HepG2 (cell line): ENCODE results near the gene AP4E1. TPM values are rescaled to one million over a fixed set of nuclear protein-coding genes. Genes with fewer than 3 reads are reported as not detected.
A peak's percentile ranks its signal among the peaks of the same experiment; 100 is the strongest.
"Not testable (repeated sequence)": the region's sequence is repeated elsewhere in the genome, so short reads cannot be mapped to it uniquely, and the experiment has no call there.

ENCODE experiments used
- ATAC-seq: fragments of 200-7000 bp; cut with Tn5 transposase; 3 replicates; pipeline ENCODE4 v1.9.1; 2020; ENCODE audit warnings: mild to moderate bottlenecking, moderate library complexity
- BruUV-seq: library from RNA; stranded (reverse); fragments of 400-500 nt; replicated peaks from 2 replicates; lab custom pipeline; 2021; lab: Mats Ljungman, UMichigan
- CTCF ChIA-PET: fragments of 300-600 bp; formaldehyde crosslinking; extraction: SDS; loops from one replicate; lab custom pipeline; 2021; ENCODE audit warnings: low total read pairs, inconsistent platforms, low intra/inter-chr PET ratio; lab: Yijun Ruan, JAX
- POLR2A ChIA-PET: fragments of 350-600 bp; sonication (Branson Sonifier 250); formaldehyde crosslinking; loops from one replicate; lab custom pipeline; 2020; ENCODE audit warnings: antibody characterized with exemption, inconsistent platforms; lab: Yijun Ruan, JAX
- DNase-seq: peaks from one replicate; pipeline ENCODE4 v3.0.0-alpha.2; 2015; ENCODE audit warnings: low spot score
- FAIRE-seq: peaks from 3 replicates; lab custom pipeline; 2011; peaks lifted over from hg19 to GRCh38; lab: Jason Lieb, UNC
- H2AFZ ChIP-seq: one replicate; pipeline ENCODE4 v1.6.1; 2011; ENCODE audit warnings: low read length, inconsistent platforms
- H3K27ac ChIP-seq: fragments of 300-600 bp; 3 replicates; pipeline ENCODE4 v1.8.0; 2011; ENCODE audit warnings: mixed run types, mild to moderate bottlenecking, mixed read lengths, low read length, inconsistent platforms; ENCODE audit not compliant: insufficient read depth; ENCODE audit errors: extremely low read length
- H3K27me3 ChIP-seq, 2 experiments: fragments of 200-600 bp in 1 of 2; 2 replicates in 1 of 2; 3 replicates in 1 of 2; pipeline versions ENCODE4 v1.6.0 to v1.8.0; 2011; ENCODE audit warnings: low read length in 2 of 2, mild to moderate bottlenecking in 2 of 2, moderate library complexity in 2 of 2, inconsistent platforms in 1 of 2; ENCODE audit not compliant: insufficient read depth in 2 of 2, control insufficient read depth in 1 of 2
- H3K36me3 ChIP-seq, 2 experiments: fragments of 200-600 bp in 1 of 2; replicated peaks in 1 of 2; 2 replicates in 1 of 2; 3 replicates in 1 of 2; pipeline versions ENCODE4 v1.5.1 to v1.8.0; 2011; ENCODE audit warnings: low read length in 2 of 2, inconsistent platforms in 1 of 2; ENCODE audit not compliant: insufficient read depth in 2 of 2, control insufficient read depth in 1 of 2
- H3K4me1 ChIP-seq: 2 replicates; pipeline ENCODE4 v1.5.1; 2012; ENCODE audit warnings: low read length, inconsistent platforms; ENCODE audit not compliant: insufficient read depth
- H3K4me2 ChIP-seq: 2 replicates; pipeline ENCODE4 v1.6.0; 2011; ENCODE audit warnings: low read depth, low read length, inconsistent platforms
- H3K4me3 ChIP-seq, 3 experiments: fragments of 200-600 bp in 1 of 3; sonication (generic), shearing (Covaris generic) in 1 of 3; replicated peaks in 1 of 3; 2 replicates each; pipeline ENCODE4 v1.5.1; 2011 to 2016; ENCODE audit warnings: low read length in 3 of 3, inconsistent platforms in 2 of 3, low read depth in 2 of 3, mild to moderate bottlenecking in 2 of 3, control low read depth in 1 of 3, mixed read lengths in 1 of 3; ENCODE audit not compliant: insufficient read depth in 1 of 3
- H3K79me2 ChIP-seq: one replicate; pipeline ENCODE4 v1.6.1; 2011; ENCODE audit warnings: low read length, inconsistent platforms; ENCODE audit not compliant: insufficient read depth
- H3K9ac ChIP-seq: 2 replicates; pipeline ENCODE4 v1.6.0; 2011; ENCODE audit warnings: mild to moderate bottlenecking, low read depth, low read length, inconsistent platforms; ENCODE audit not compliant: insufficient read depth
- H3K9me3 ChIP-seq: 2 replicates; pipeline ENCODE4 v1.5.1; 2012; ENCODE audit warnings: mild to moderate bottlenecking, low read length
- H4K20me1 ChIP-seq: 2 replicates; pipeline ENCODE4 v1.6.0; 2011; ENCODE audit warnings: inconsistent platforms, mild to moderate bottlenecking, low read length, moderate library complexity; ENCODE audit not compliant: insufficient read depth
- RXRB ChIP-seq: IDR thresholded peaks from 2 replicates; pipeline ENCODE4 v1.6.1; 2016; ENCODE audit warnings: borderline replicate concordance, missing genetic modification reagents, missing compliant biosample characterization
- ZNF362 ChIP-seq: sonication (generic); formaldehyde crosslinking; IDR thresholded peaks from 2 replicates; pipeline ENCODE4 v1.4.0; 2020; ENCODE audit warnings: missing genetic modification reagents, mild to moderate bottlenecking, borderline replicate concordance
- ZNF549 ChIP-seq: sonication (generic); formaldehyde crosslinking; IDR thresholded peaks from 2 replicates; pipeline ENCODE4 v1.5.0; 2020; ENCODE audit warnings: missing genetic modification reagents
- WGBS: methylation state at CpG from one replicate; pipeline ENCODE4 v1.1.6; 2017; ENCODE audit warnings: low lambda C conversion rate; 5-methylcytosine and 5-hydroxymethylcytosine counted together
- in situ Hi-C: cut with HindIII; loops from 2 replicates; pipeline ENCODE4 v1.10.0; 2017; ENCODE audit warnings: low pct_unique_long_range_greater_than_20kb; ENCODE audit not compliant: extremely low pct_ligation_motif_present
- intact Hi-C: fragments of 100-400 bp; cut with micrococcal nuclease; formaldehyde crosslinking; loops from one replicate; pipeline ENCODE4 v1.10.0; 2022; ENCODE audit not compliant: unreplicated experiment
- polyA plus RNA-seq, 8 experiments: library from polyadenylated mRNA; depleted of rRNA in 3 of 8; stranded (reverse) in 7 of 8; unstranded in 1 of 8; fragments of >200 nt; fragmentation: Illumina TruSeq in 4 of 8; extraction: Trizol in 4 of 8; gene quantifications; 2 replicates each; pipeline versions ENCODE4 v1.2.1 to v1.2.3, GENCODE V29; 2011 to 2016; ENCODE audit warnings: low read depth in 4 of 8, missing spikeins in 1 of 8, mixed read lengths in 1 of 8; ENCODE audit not compliant: insufficient read depth in 1 of 8
- total RNA-seq, 5 experiments: library from RNA; depleted of rRNA; stranded (reverse); fragments of >200 nt; fragmentation: Illumina TruSeq; extraction: Trizol; gene quantifications; 2 replicates each; pipeline ENCODE4 v1.2.3, GENCODE V29; 2016; ENCODE audit warnings: low read depth in 1 of 5

Gene AP4E1
- total and polyA plus RNA-seq, 2 of the 13 experiments (the other 11 are each of a cell fraction or from before 2014, with no cell fraction given) = 2.2 to 7.8 TPM

DNA sequence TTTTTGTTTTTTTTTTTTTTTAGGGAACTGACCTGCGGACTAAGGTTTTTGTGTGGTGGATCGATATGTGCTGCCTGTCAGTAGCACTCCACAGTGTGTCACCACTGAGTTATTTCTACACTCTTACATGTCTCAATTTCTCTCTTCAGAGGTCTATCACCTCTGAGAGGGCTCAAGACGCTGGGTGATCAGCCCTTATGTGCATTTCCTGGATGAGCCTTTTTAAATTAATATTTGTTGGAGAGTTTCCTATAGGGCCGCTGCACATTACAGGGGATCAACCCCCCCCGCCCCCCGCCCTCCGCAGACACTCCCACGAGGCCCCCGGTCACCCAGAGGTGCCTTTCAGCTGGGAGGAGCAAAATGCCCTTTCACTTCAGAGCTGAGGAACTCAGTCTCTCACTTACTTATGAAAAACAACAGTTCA lies 34.5 kb upstream of the AP4E1 start (continued):
- TF ChIP-seq ZNF362 (peak; percentile 61; the same call in 1 of the 2 replicates), RXRB (no peak), ZNF549 (CRISPR knock-in tag) (no peak)

- ChIA-PET CTCF (interaction anchor here (2.2 kb wide), 1 partner anchor 10 kb away, joined by 7 read pairs; no protein-coding TSS in a partner anchor), POLR2A (interaction anchor here (1.3 kb wide), 1 partner anchor 17 kb away, joined by 3 read pairs; no protein-coding TSS in a partner anchor)
- WGBS = 78% methylated on average over 3 of the region's 3 CpGs
- BruUV-seq, H3K9me3 ChIP-seq, H3K4me3 ChIP-seq, H3K9ac ChIP-seq, H3K4me2 ChIP-seq, H4K20me1 ChIP-seq, H3K27me3 ChIP-seq, ATAC-seq, intact Hi-C loops, DNase-seq, H3K79me2 ChIP-seq, FAIRE-seq, H3K27ac ChIP-seq, H3K36me3 ChIP-seq: not testable (repeated sequence)
- peaks cover 32% of the 10 kb centered on the region; the same call in 1 of the 2 replicates for H3K4me1 ChIP-seq
- H2AFZ ChIP-seq = peak overlapping the region; percentile 36
- in situ Hi-C loops = loop anchor here (5.0 kb wide), 1 partner anchor 198 kb away; no protein-coding TSS in a partner anchor
These were observed 33.2 kb upstream of the AP4E1 start for GRCh38 chr15:50875238-50875637.
